SKM-1 treated with dmso at 0.1 percent for 144 hours (cell line): ENCODE measurements around the gene NOL3.

Experiments
- DNase-seq: peaks from one replicate; lab custom pipeline; 2025; ENCODE audit not compliant: unreplicated experiment; lab: John Stamatoyannopoulos, UW

NOL3 gene

GRCh38 chr16:67204076-67204475 is 33.7 kb downstream of the NOL3 start:
- DNase-seq, result no peak

GRCh38 chr16:67206129-67206837 is 35.9 kb downstream of the NOL3 start:
- no peak for DNase-seq

DNA sequence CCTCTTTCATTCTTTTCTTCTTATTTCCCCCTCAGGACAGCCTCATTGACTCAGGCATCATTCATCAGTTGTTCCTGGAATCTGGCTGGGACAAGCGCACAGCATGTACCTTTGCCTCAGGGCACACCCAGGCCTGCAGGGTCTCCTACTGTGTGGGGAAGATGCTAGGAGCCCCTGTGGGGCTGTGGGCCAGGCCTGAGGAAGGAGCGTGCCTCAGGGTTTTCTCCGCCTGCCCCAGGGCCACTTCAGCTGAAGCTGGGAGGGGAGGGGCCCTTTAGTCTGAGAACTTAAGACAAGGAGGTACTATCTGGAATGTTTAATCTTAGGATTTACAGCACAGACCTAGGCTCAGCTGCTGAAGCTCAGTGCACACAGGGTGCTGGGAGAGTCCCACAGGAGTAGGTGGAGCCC is 36.5 kb downstream of the NOL3 start:
- no peak for DNase-seq

DNA sequence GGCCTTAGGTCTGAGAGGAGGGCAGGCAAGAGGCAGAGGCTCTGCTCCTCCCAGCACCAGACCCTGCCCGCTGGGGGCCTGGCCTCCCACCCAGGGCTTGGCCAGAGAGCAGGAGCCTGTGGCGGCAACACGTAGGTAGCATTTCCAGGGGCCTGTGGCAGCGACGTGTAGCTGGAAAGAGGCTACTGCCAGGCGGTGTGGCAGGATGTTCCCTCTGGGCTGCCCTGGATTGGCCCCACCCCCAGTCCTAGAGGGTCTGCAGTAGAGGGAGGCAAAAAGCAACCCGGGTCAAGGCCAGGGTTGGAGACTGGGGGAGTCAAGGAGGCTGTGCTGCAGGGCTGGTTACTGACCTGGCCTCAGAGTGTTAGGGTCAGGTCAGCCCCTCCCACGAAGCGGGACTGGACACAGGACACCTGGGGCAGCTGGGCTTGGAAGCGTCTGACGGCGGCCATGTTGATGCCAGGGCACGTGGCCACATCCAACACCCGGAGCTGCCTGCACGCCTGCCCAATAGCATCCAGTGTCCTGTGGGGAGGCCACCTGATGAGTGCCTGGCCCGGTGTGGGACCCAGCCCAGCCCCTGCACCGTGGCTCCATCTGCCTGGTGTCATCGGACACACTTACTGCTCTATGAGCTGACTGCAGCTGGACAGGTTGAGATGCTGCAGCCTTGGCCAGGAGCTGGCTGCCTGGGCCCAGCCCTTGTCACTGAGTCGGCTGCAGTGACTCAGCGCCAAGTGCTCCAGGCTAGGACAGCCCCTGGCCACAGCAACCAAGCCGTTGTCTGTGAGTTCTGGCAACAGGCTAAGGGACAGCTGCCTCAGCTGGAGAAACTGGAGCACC is 37.1 kb downstream of the NOL3 start:
- DNase-seq, result no peak

GRCh38 chr16:67208154-67208896 is 38.0 kb downstream of the NOL3 start:
- DNase-seq, result no peak

- DNase-seq, result no peak
Measured at GRCh38 chr16:67209565-67209964, 39.2 kb downstream of the NOL3 start.

DNA sequence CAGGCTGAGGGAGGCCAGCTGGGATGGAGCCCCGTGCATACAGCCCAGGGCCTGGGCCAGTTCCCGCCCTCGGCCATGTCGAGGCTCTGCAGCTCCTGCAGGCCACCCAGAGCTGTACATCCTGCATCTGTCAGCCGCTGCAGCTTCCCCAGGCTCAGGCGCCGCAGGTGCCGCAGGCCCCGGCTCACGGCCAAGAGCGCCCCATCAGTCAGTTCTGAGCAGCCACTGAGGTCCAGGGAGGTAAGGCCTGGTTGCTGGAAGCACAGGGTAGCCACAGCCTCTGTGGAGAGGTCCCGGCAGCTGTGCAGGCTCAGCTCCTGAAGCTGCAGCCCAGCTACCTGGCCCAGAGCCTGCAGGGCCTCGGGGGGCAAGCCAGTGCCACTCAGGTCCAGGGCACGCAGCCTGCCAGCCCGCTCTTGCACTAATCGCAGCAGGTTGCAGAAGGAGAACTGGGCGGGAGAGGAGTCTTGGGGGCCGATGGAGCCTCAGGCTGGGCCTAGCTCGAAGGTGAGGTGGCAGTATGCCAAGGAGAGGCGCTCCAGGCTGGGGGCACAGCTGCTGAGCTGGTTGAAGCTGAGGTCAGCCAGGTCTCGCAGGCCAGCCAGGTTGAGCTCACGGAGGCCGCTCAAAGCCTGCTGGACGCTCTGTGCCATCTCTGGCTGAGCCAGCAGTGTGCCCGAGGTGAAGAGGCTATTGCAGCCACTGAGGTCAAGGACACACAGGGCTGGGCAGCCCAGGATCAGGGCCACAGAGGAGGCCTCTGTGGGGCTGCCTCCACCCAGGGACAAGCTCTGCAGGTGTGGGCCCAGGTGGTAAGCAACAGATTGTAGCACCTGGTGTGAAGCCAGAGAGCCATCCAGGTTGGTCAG is 40.0 kb downstream of the NOL3 start:
- DNase-seq, result no peak

DNA sequence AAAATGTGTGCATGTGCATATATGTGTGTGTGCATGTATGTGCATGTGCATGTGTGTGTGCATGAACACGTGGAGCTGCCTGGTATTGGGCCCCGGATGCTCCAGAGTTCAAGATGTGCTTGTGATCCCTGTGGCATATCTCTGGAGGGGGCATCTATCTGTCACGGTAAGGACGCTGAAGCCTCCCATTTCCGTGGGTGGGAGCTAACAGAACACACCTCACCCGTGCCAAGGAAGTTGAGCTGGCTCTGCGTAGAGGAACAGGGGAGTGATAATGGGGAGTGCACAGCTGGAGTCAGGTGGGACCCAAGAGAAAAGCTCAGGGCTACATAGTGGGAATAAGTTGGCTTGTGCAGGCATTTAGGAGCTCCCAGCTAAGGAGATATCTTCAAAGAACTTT is 41.3 kb downstream of the NOL3 start:
- no peak for DNase-seq

GRCh38 chr16:67212766-67213165 is 42.4 kb downstream of the NOL3 start:
- DNase-seq, result no peak

- DNase-seq, result no peak
Measured at GRCh38 chr16:67213197-67214019, 43.1 kb downstream of the NOL3 start.

- no peak for DNase-seq
Measured at GRCh38 chr16:67215706-67216105, 45.4 kb downstream of the NOL3 start.

GRCh38 chr16:67216612-67217490 is 46.5 kb downstream of the NOL3 start:
- DNase-seq, result peak; percentile 71

- no peak for DNase-seq
Measured at GRCh38 chr16:67223992-67224391, 53.7 kb downstream of the NOL3 start.
